ENCODE measurements around the gene TFAP2E. TPM values are rescaled to one million over a fixed set of nuclear protein-coding genes. Genes with fewer than 3 reads are reported as not detected.
"Not testable (repeated sequence)": the region's sequence is repeated elsewhere in the genome, so short reads cannot be mapped to it uniquely, and the experiment has no call there.

TFAP2E gene
- total RNA-seq, 1 donor from 2014 or later, result 0.43 TPM

- intact Hi-C loops (cut with micrococcal nuclease), result no loop called here
These were observed 2.5 kb upstream of the TFAP2E start for GRCh38 chr1:35570589-35571137.

DNA sequence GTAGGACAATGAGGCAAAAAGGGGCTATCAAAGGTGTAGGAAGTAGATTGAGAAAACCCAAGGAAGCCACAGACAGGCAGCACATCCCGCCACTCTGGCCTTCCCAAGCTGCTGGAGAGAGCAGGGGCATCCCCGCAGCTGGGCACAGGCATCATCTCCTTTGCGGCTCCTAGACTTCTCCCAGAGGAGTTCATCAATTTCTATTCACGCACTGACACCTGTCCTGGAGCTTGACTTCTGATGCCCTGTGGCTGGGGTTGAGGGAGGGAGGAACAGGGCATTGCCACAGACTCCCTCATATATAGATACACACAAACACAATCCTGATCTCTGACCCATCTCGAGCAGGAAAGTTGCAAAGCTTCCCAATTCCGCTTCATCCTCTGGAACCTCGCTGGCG is 1.9 kb upstream of the TFAP2E start:
- intact Hi-C loops (cut with micrococcal nuclease), result no loop called here

GRCh38 chr1:35572296-35572695 is 818 bp upstream of the TFAP2E start:
- intact Hi-C loops (cut with micrococcal nuclease), result no loop called here

- intact Hi-C loops (cut with micrococcal nuclease), result no loop called here
These were observed 1.1 kb downstream of the TFAP2E start for GRCh38 chr1:35574125-35574654.

DNA sequence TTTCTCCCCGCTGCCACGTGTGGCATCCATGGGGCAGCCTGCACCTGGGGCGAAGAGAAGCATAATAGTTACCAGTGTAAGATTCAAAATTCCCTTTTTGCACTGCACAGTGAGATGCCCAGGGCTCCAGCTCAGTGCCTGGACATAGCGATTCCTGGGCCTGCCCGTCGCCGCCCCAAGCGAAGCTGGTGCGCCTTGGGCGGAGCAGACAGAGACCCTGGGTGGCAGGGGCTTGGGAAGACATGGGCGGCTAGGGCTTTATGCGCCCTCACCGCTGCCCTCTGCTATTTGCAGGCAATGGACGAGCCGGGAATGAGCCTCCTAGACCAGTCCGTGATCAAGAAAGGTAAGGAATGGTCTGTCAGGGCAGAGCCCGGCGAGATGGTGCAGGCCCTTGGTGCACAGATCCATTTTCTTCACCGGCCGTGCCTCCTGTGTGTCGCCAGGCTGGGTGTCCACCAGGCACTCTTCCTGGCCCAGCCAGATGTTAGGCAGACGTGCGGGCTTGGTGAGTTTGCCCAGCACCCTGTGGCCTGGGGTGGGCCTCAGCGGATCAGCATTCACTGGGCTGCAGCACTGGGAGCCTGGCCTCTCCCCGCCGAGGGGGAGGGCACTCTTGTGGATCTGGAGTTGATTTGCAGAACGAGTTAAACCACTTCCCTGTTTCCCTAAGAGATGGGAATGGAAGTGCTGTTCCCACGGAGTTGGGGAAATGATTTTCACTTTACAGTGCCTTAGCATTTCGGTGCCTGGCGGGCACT is 1.7 kb downstream of the TFAP2E start:
- intact Hi-C loops (cut with micrococcal nuclease), result no loop called here

- intact Hi-C loops (cut with micrococcal nuclease), result no loop called here
These were observed 2.4 kb downstream of the TFAP2E start for GRCh38 chr1:35575416-35575958.

GRCh38 chr1:35576061-35576765 is 3.1 kb downstream of the TFAP2E start:
- intact Hi-C loops (cut with micrococcal nuclease), result no loop called here

GRCh38 chr1:35576766-35577070 is 3.6 kb downstream of the TFAP2E start:
- intact Hi-C loops (cut with micrococcal nuclease), result not testable (repeated sequence)

GRCh38 chr1:35577071-35577998 is 4.2 kb downstream of the TFAP2E start:
- intact Hi-C loops (cut with micrococcal nuclease), result no loop called here

DNA sequence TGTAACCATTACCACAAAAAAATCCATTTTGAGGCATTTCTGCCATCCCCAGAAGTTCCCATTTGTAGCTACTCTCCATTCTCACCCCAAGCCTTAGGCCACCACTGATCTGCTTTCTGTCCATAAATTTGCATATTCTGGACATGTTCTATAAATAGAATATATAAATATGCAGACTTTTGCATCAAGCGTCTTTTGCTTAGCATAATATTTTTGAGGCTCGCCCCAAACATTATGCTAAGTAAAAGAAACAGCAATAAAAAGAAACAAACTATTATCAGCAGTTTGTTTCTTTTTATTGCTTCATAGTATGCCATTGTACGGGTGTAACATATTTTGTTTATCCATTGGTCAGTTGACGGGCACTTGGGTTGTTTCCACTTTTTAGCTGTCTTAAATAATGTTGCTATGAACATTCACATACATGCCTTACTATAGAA is 7.9 kb downstream of the TFAP2E start:
- intact Hi-C loops (cut with micrococcal nuclease), result no loop called here

- intact Hi-C loops (cut with micrococcal nuclease), result not testable (repeated sequence)
These were observed 8.5 kb downstream of the TFAP2E start for GRCh38 chr1:35581621-35582020.

DNA sequence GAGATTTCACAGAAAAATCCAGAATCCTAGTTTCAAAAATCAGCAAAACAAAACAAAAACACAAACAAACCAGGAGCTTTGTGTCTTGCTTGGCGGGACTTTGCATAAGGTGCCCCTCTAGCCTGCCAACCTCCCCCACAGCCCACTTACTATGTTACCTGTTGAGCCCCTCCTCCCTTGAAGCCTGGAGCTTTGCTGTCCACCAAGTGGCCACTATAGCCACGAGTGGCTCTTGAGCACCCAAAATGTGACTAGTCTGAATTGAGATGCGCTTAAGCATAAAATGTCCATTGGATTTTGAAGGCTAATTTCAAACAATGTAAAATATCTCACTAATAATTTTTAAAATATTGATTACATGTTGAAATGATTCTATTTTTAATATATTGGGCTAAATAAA is 12.2 kb downstream of the TFAP2E start:
- intact Hi-C loops (cut with micrococcal nuclease), result no loop called here

GRCh38 chr1:35585805-35586204 is 12.7 kb downstream of the TFAP2E start:
- intact Hi-C loops (cut with micrococcal nuclease), result not testable (repeated sequence)

GRCh38 chr1:35586808-35587207 is 13.7 kb downstream of the TFAP2E start:
- intact Hi-C loops (cut with micrococcal nuclease), result no loop called here

GRCh38 chr1:35587736-35588135 is 14.6 kb downstream of the TFAP2E start:
- intact Hi-C loops (cut with micrococcal nuclease), result no loop called here

GRCh38 chr1:35588197-35588910 is 15.2 kb downstream of the TFAP2E start:
- intact Hi-C loops (cut with micrococcal nuclease), result no loop called here

- intact Hi-C loops (cut with micrococcal nuclease), result no loop called here
These were observed 16.7 kb downstream of the TFAP2E start for GRCh38 chr1:35589516-35590427.

DNA sequence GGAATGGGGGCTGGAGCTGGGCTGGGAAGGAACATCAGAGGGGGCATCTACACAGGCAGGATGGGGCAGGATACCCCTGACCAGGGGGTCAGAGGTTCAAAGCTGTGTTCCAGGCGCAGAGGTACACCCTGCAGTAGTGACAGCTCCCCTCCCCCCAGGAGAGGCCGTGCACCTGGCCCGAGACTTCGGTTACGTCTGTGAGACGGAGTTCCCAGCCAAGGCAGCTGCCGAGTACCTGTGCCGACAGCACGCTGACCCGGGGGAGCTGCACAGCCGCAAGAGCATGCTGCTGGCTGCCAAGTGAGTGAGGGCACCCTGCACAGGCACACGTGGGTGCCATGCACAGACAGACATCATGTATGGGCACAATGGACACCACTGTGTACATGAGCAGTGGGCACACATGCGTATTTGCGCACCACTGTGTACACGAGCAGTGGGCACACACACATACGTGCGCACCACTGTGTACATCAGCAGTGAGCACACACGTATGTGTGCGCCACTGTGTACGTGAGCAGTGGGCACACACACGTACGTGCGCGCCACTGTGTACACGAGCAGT is 17.4 kb downstream of the TFAP2E start:
- intact Hi-C loops (cut with micrococcal nuclease), result no loop called here

DNA sequence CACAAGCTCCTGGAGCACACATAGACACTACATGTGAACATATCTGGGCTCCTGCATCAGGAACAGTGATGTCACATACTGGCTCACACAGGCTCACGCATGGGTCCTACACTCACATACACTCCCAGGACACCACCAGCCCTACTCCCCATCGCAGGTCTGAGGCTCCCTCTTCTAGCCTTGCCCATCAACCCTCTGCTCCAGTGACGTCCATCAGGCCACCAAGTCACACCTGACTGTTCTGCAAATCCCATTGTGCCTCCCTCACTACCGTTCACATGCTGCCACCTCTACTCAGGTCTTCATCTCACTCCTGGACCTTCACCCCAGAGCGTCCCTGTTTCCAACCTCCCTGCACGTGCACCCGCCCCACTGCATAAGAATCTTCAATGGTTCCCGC is 18.1 kb downstream of the TFAP2E start:
- intact Hi-C loops (cut with micrococcal nuclease), result no loop called here

Data from T-helper 2 cell treated with Interferon-gamma antibody and Interleukin-4, amounts not matched to agents 100 ng/mL and 5 ng/mL, for 36 hours (primary cell).